GM10266 (cell line): Measurements from ENCODE around the gene VSIR.

Experiments used
- DNase-seq: peaks from one replicate; pipeline ENCODE4 v3.0.0; 2012; ENCODE audit errors: extremely low spot score
- CTCF ChIP-seq: IDR thresholded peaks from 2 replicates; pipeline ENCODE4 v1.5.1; 2012; ENCODE audit warnings: mild to moderate bottlenecking, low read depth; ENCODE audit not compliant: control insufficient read depth, insufficient read depth; ENCODE audit errors: missing control alignments

The VSIR gene

GRCh38 chr10:71714592-71714991 is 58.7 kb downstream of the VSIR start:
- no peak for TF ChIP-seq CTCF
- no peak for DNase-seq

- no peak for DNase-seq
- TF ChIP-seq CTCF = no peak
Measured at GRCh38 chr10:71714031-71714410, 59.3 kb downstream of the VSIR start.

GRCh38 chr10:71713135-71714030 is 59.9 kb downstream of the VSIR start:
- TF ChIP-seq CTCF = no peak
- DNase-seq = no peak

- TF ChIP-seq CTCF = no peak
- no peak for DNase-seq
Measured at GRCh38 chr10:71712572-71713134, 60.7 kb downstream of the VSIR start.

GRCh38 chr10:71712170-71712569 is 61.1 kb downstream of the VSIR start:
- DNase-seq = no peak
- no peak for TF ChIP-seq CTCF

- no peak for TF ChIP-seq CTCF
- DNase-seq = no peak
Measured at GRCh38 chr10:71711052-71711623, 62.2 kb downstream of the VSIR start.

- no peak for TF ChIP-seq CTCF
- DNase-seq = no peak
Measured at GRCh38 chr10:71710519-71710918, 62.8 kb downstream of the VSIR start.
